PC-9 (cell line): ENCODE measurements around the gene EPB41L3.

ENCODE experiments used
- EZH2 ChIP-seq: fragments of 200-600 bp; sonication (generic); IDR thresholded peaks from 2 replicates; pipeline ENCODE4 v1.8.0; 2017; ENCODE audit warnings: antibody characterized with exemption, low read depth
- TF ChIP-seq, protein P1 (sequence below): fragments of 200-600 bp; sonication (generic); conservative IDR thresholded peaks from 2 replicates; pipeline ENCODE4 v1.6.1; 2017; ENCODE audit warnings: mixed run types, antibody characterized with exemption, mild to moderate bottlenecking, moderate library complexity

DNA sequence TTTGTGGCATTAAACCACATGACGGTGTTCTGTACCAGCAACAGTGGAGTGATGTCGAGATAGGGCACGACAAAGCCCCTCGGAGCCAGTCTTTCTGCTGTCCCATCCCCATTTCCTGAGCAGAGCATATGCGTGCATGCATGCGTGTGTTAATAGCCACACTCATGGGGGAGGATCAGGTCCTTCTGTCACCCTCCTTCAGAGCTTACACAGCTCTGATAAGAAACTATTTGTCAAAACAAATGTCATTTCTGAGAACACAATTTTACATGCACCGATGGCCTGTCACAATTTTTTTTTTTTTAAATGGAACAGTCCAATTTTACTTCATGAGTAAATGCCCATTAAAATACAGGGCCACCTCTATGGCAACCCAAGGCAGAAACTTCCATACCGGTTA is 152.4 kb downstream of the EPB41L3 start:
- TF ChIP-seq, protein P1, sequence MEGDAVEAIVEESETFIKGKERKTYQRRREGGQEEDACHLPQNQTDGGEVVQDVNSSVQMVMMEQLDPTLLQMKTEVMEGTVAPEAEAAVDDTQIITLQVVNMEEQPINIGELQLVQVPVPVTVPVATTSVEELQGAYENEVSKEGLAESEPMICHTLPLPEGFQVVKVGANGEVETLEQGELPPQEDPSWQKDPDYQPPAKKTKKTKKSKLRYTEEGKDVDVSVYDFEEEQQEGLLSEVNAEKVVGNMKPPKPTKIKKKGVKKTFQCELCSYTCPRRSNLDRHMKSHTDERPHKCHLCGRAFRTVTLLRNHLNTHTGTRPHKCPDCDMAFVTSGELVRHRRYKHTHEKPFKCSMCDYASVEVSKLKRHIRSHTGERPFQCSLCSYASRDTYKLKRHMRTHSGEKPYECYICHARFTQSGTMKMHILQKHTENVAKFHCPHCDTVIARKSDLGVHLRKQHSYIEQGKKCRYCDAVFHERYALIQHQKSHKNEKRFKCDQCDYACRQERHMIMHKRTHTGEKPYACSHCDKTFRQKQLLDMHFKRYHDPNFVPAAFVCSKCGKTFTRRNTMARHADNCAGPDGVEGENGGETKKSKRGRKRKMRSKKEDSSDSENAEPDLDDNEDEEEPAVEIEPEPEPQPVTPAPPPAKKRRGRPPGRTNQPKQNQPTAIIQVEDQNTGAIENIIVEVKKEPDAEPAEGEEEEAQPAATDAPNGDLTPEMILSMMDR = no peak
- no peak for TF ChIP-seq EZH2
